Colonic mucosa (tissue), 4 donors: ENCODE results near the gene DMRTB1. TPM values are rescaled to one million over a fixed set of nuclear protein-coding genes. Genes with fewer than 3 reads are reported as not detected.

Experiments
- DNase-seq: peaks from one replicate; pipeline ENCODE4 v3.0.0-alpha.2; 2020
- H3K27ac ChIP-seq: fragments of 200-600 bp; one replicate; pipeline ENCODE4 v1.8.0; 2021
- H3K27me3 ChIP-seq: fragments of 200-600 bp; one replicate; pipeline ENCODE4 v1.8.0; 2021
- H3K36me3 ChIP-seq: fragments of 200-600 bp; one replicate; pipeline ENCODE4 v1.8.0; 2021
- H3K4me1 ChIP-seq: fragments of 200-600 bp; one replicate; pipeline ENCODE4 v1.8.0; 2021; ENCODE audit warnings: mild to moderate bottlenecking
- H3K4me3 ChIP-seq: fragments of 200-600 bp; one replicate; pipeline ENCODE4 v1.8.0; 2021
- H3K9ac ChIP-seq, 2 donors: one replicate each; pipeline ENCODE4 v1.7.0; 2013; ENCODE audit warnings: control low read depth in 2 of 2, low read depth in 2 of 2, low read length in 2 of 2
- H3K9me3 ChIP-seq: fragments of 200-600 bp; one replicate; pipeline ENCODE4 v1.8.0; 2021
- CTCF ChIP-seq: fragments of 200-600 bp; IDR thresholded peaks from one replicate; pipeline ENCODE4 v1.8.0; 2022; ENCODE audit warnings: antibody characterized with exemption, mild to moderate bottlenecking
- intact Hi-C: fragments of 100-400 bp; cut with DNase I; formaldehyde crosslinking; loops from one replicate; pipeline ENCODE4 v1.14.1; 2022
- total RNA-seq, 2 donors: library from RNA; stranded (reverse); fragmentation: NEBNext Ultra II Directional in 1 of 2; extraction: Animal tissue kit (Norgen Biotek cat#: 25700) in 1 of 2; gene quantifications; one replicate each; pipeline ENCODE4 v1.2.1, GENCODE V29; 2021
- donor health status: healthy.
- donor health status: DM: no; HTN: no; CAD: no.
- donor health status: DM: no; HTN: no; CAD: no.

DMRTB1 gene
- total RNA-seq = not detected

- Histone ChIP-seq H3K4me1 (no peaks in the 10 kb centered on the region), H3K9ac (no peak within 1 kb of the TSS), H3K27ac (no peak within 1 kb of the TSS), H3K27me3 (no peaks in the 10 kb centered on the region), H3K36me3 (no peaks in the 10 kb centered on the region), H3K4me3 (no peak within 1 kb of the TSS), H3K9me3 (no peaks in the 10 kb centered on the region)
- DNase-seq = no peak
- intact Hi-C loops = no loop called here
- TF ChIP-seq CTCF = no peak
Measured at GRCh38 chr1:53459321-53460175, at the start of gene DMRTB1. DMRTB1 (plus strand) TSS chr1:53459399; CDS start chr1:53459454, 55 bp downstream.

GRCh38 chr1:53409695-53410094 is 49.5 kb upstream of the DMRTB1 start:
- TF ChIP-seq CTCF = no peak
- no peaks in the 10 kb centered on the region for H3K4me1 ChIP-seq
- H3K9me3 ChIP-seq = no peaks in the 10 kb centered on the region
- H3K27me3 ChIP-seq = no peaks in the 10 kb centered on the region
- no peaks in the 10 kb centered on the region for H3K36me3 ChIP-seq
- no peak for DNase-seq
- intact Hi-C loops = no loop called here
- no peak overlapping the region for H3K4me3 ChIP-seq
- no peak overlapping the region for H3K27ac ChIP-seq
- no peak overlapping the region for H3K9ac ChIP-seq

- Histone ChIP-seq H3K4me3 (no peak overlapping the region), H3K27ac (no peak overlapping the region), H3K4me1 (no peaks in the 10 kb centered on the region), H3K27me3 (no peaks in the 10 kb centered on the region), H3K9ac (no peak overlapping the region), H3K36me3 (no peaks in the 10 kb centered on the region), H3K9me3 (no peaks in the 10 kb centered on the region)
- no peak for DNase-seq
- intact Hi-C loops = no loop called here
- TF ChIP-seq CTCF = no peak
Measured at GRCh38 chr1:53410100-53410541, 49.1 kb upstream of the DMRTB1 start.

GRCh38 chr1:53410701-53411100 is 48.5 kb upstream of the DMRTB1 start:
- intact Hi-C loops = no loop called here
- no peaks in the 10 kb centered on the region for H3K27me3 ChIP-seq
- DNase-seq = no peak

GRCh38 chr1:53411541-53412152 is 47.6 kb upstream of the DMRTB1 start:
- no peak overlapping the region for H3K27ac ChIP-seq
- no peak for TF ChIP-seq CTCF

More at GRCh38 chr1:53410701-53411100, 48.5 kb upstream of the DMRTB1 start:
- H3K36me3 ChIP-seq = no peaks in the 10 kb centered on the region
- no peak overlapping the region for H3K4me3 ChIP-seq
- no peak overlapping the region for H3K27ac ChIP-seq
- H3K9me3 ChIP-seq = no peaks in the 10 kb centered on the region
- TF ChIP-seq CTCF = no peak
- no peak overlapping the region for H3K9ac ChIP-seq
- H3K4me1 ChIP-seq = no peaks in the 10 kb centered on the region

More at GRCh38 chr1:53411541-53412152, 47.6 kb upstream of the DMRTB1 start:
- Histone ChIP-seq H3K9me3 (no peaks in the 10 kb centered on the region), H3K4me3 (no peak overlapping the region), H3K36me3 (no peaks in the 10 kb centered on the region), H3K9ac (no peak overlapping the region), H3K27me3 (no peaks in the 10 kb centered on the region), H3K4me1 (no peaks in the 10 kb centered on the region)
- DNase-seq = no peak
- intact Hi-C loops = no loop called here
